HepG2 (cell line): ENCODE measurements around the gene KCNJ1. TPM values are rescaled to one million over a fixed set of nuclear protein-coding genes. Genes with fewer than 3 reads are reported as not detected.
A peak's percentile ranks its signal among the peaks of the same experiment; 100 is the strongest.

Experiments
- ATAC-seq: fragments of 200-7000 bp; cut with Tn5 transposase; 3 replicates; pipeline ENCODE4 v1.9.1; 2020; ENCODE audit warnings: mild to moderate bottlenecking, moderate library complexity
- BruUV-seq: library from RNA; stranded (reverse); fragments of 400-500 nt; replicated peaks from 2 replicates; lab custom pipeline; 2021; lab: Mats Ljungman, UMichigan
- CTCF ChIA-PET: fragments of 300-600 bp; formaldehyde crosslinking; extraction: SDS; loops from one replicate; lab custom pipeline; 2021; ENCODE audit warnings: low total read pairs, inconsistent platforms, low intra/inter-chr PET ratio; lab: Yijun Ruan, JAX
- POLR2A ChIA-PET: fragments of 350-600 bp; sonication (Branson Sonifier 250); formaldehyde crosslinking; loops from one replicate; lab custom pipeline; 2020; ENCODE audit warnings: antibody characterized with exemption, inconsistent platforms; lab: Yijun Ruan, JAX
- DNase-seq: peaks from one replicate; pipeline ENCODE4 v3.0.0-alpha.2; 2015; ENCODE audit warnings: low spot score
- FAIRE-seq: peaks from 3 replicates; lab custom pipeline; 2011; peaks lifted over from hg19 to GRCh38; lab: Jason Lieb, UNC
- H2AFZ ChIP-seq: one replicate; pipeline ENCODE4 v1.6.1; 2011; ENCODE audit warnings: low read length, inconsistent platforms
- H3K27ac ChIP-seq: fragments of 300-600 bp; 3 replicates; pipeline ENCODE4 v1.8.0; 2011; ENCODE audit warnings: mixed run types, mild to moderate bottlenecking, mixed read lengths, low read length, inconsistent platforms; ENCODE audit not compliant: insufficient read depth; ENCODE audit errors: extremely low read length
- H3K27me3 ChIP-seq, 2 experiments: fragments of 200-600 bp in 1 of 2; 2 replicates in 1 of 2; 3 replicates in 1 of 2; pipeline versions ENCODE4 v1.6.0 to v1.8.0; 2011; ENCODE audit warnings: low read length in 2 of 2, mild to moderate bottlenecking in 2 of 2, moderate library complexity in 2 of 2, inconsistent platforms in 1 of 2; ENCODE audit not compliant: insufficient read depth in 2 of 2, control insufficient read depth in 1 of 2
- H3K36me3 ChIP-seq, 2 experiments: fragments of 200-600 bp in 1 of 2; replicated peaks in 1 of 2; 2 replicates in 1 of 2; 3 replicates in 1 of 2; pipeline versions ENCODE4 v1.5.1 to v1.8.0; 2011; ENCODE audit warnings: low read length in 2 of 2, inconsistent platforms in 1 of 2; ENCODE audit not compliant: insufficient read depth in 2 of 2, control insufficient read depth in 1 of 2
- H3K4me1 ChIP-seq: 2 replicates; pipeline ENCODE4 v1.5.1; 2012; ENCODE audit warnings: low read length, inconsistent platforms; ENCODE audit not compliant: insufficient read depth
- H3K4me2 ChIP-seq: 2 replicates; pipeline ENCODE4 v1.6.0; 2011; ENCODE audit warnings: low read depth, low read length, inconsistent platforms
- H3K4me3 ChIP-seq, 3 experiments: fragments of 200-600 bp in 1 of 3; sonication (generic), shearing (Covaris generic) in 1 of 3; replicated peaks in 1 of 3; 2 replicates each; pipeline ENCODE4 v1.5.1; 2011 to 2016; ENCODE audit warnings: low read length in 3 of 3, inconsistent platforms in 2 of 3, low read depth in 2 of 3, mild to moderate bottlenecking in 2 of 3, control low read depth in 1 of 3, mixed read lengths in 1 of 3; ENCODE audit not compliant: insufficient read depth in 1 of 3
- H3K79me2 ChIP-seq: one replicate; pipeline ENCODE4 v1.6.1; 2011; ENCODE audit warnings: low read length, inconsistent platforms; ENCODE audit not compliant: insufficient read depth
- H3K9ac ChIP-seq: 2 replicates; pipeline ENCODE4 v1.6.0; 2011; ENCODE audit warnings: mild to moderate bottlenecking, low read depth, low read length, inconsistent platforms; ENCODE audit not compliant: insufficient read depth
- H3K9me3 ChIP-seq: 2 replicates; pipeline ENCODE4 v1.5.1; 2012; ENCODE audit warnings: mild to moderate bottlenecking, low read length
- H4K20me1 ChIP-seq: 2 replicates; pipeline ENCODE4 v1.6.0; 2011; ENCODE audit warnings: inconsistent platforms, mild to moderate bottlenecking, low read length, moderate library complexity; ENCODE audit not compliant: insufficient read depth
- AGO2 ChIP-seq: fragments of 200-400 bp; formaldehyde crosslinking; optimal IDR thresholded peaks from 2 replicates; pipeline ENCODE3; 2017; ENCODE audit warnings: mild to moderate bottlenecking, low read depth, low read length, moderate library complexity
- ARNT ChIP-seq: fragments of 450-650 bp; IDR thresholded peaks from 2 replicates; pipeline ENCODE4 v1.6.1; 2017
- HDAC1 ChIP-seq: sonication (generic); formaldehyde crosslinking; IDR thresholded peaks from 2 replicates; pipeline ENCODE4 v1.5.1; 2020; ENCODE audit warnings: mild to moderate bottlenecking, missing genetic modification reagents
- ISX ChIP-seq: sonication (generic); formaldehyde crosslinking; conservative IDR thresholded peaks from 2 replicates; pipeline ENCODE4 v1.5.0; 2020; ENCODE audit warnings: missing genetic modification reagents
- KLF13 ChIP-seq: sonication (generic); formaldehyde crosslinking; IDR thresholded peaks from 2 replicates; pipeline ENCODE4 v1.4.0; 2020; ENCODE audit warnings: mild to moderate bottlenecking, missing genetic modification reagents
- KLF9 ChIP-seq: IDR thresholded peaks from 2 replicates; pipeline ENCODE4 v1.6.1; 2016; ENCODE audit warnings: low read depth
- NRL ChIP-seq: sonication (generic); formaldehyde crosslinking; IDR thresholded peaks from 2 replicates; pipeline ENCODE4 v1.5.0; 2020; ENCODE audit warnings: missing genetic modification reagents, mild to moderate bottlenecking, moderate library complexity, borderline replicate concordance
- PAWR ChIP-seq: sonication (generic); formaldehyde crosslinking; IDR thresholded peaks from 2 replicates; pipeline ENCODE4 v1.4.0; 2020; ENCODE audit warnings: missing genetic modification reagents, mild to moderate bottlenecking, borderline replicate concordance
- RAD21 ChIP-seq: fragments of 450-650 bp; formaldehyde crosslinking; IDR thresholded peaks from 2 replicates; pipeline ENCODE4 v1.5.0; 2020; ENCODE audit warnings: mild to moderate bottlenecking
- SIN3A ChIP-seq: IDR thresholded peaks from 2 replicates; pipeline ENCODE4 v1.6.1; 2011; ENCODE audit warnings: low read depth, mild to moderate bottlenecking, control low read depth, low read length, borderline replicate concordance
- SMC3 ChIP-seq: IDR thresholded peaks from 2 replicates; pipeline ENCODE4 v1.6.1; 2011; ENCODE audit warnings: low read length, improper control_type of control experiment
- SOX6 ChIP-seq, 2 experiments: fragments of 450-650 bp in 1 of 2; sonication (generic) in 1 of 2; formaldehyde crosslinking in 1 of 2; IDR thresholded peaks; 2 replicates each; pipeline versions ENCODE4 v1.4.0 to v1.6.1; 2017 to 2020; ENCODE audit warnings: antibody characterized with exemption in 1 of 2, mild to moderate bottlenecking in 1 of 2, missing genetic modification reagents in 1 of 2
- STAG1 ChIP-seq: sonication (generic); formaldehyde crosslinking; IDR thresholded peaks from 2 replicates; pipeline ENCODE4 v1.4.0; 2020; ENCODE audit warnings: missing genetic modification reagents
- SUZ12 ChIP-seq: fragments of 150-350 bp; IDR thresholded peaks from 2 replicates; pipeline ENCODE4 v1.6.1; 2014; ENCODE audit warnings: low read depth, low read length
- TBX3 ChIP-seq: fragments of 450-650 bp; IDR thresholded peaks from 2 replicates; pipeline ENCODE4 v1.6.1; 2017; ENCODE audit warnings: antibody characterized with exemption, mild to moderate bottlenecking, inconsistent platforms, borderline replicate concordance
- ZNF296 ChIP-seq: sonication (generic); formaldehyde crosslinking; conservative IDR thresholded peaks from 2 replicates; pipeline ENCODE4 v1.5.0; 2020; ENCODE audit warnings: mild to moderate bottlenecking, missing genetic modification reagents
- ZNF3 ChIP-seq: IDR thresholded peaks from 2 replicates; pipeline ENCODE4 v1.7.0; 2017; ENCODE audit warnings: inconsistent platforms
- ZNF441 ChIP-seq: sonication (generic); formaldehyde crosslinking; IDR thresholded peaks from 2 replicates; pipeline ENCODE4 v1.7.0; 2021; ENCODE audit warnings: missing genetic modification reagents, borderline replicate concordance
- ZNF556 ChIP-seq: sonication (generic); formaldehyde crosslinking; IDR thresholded peaks from 2 replicates; pipeline ENCODE4 v1.4.0; 2020; ENCODE audit warnings: mild to moderate bottlenecking, missing genetic modification reagents, borderline replicate concordance
- ZNF672 ChIP-seq: sonication (generic); formaldehyde crosslinking; IDR thresholded peaks from 2 replicates; pipeline ENCODE4 v1.8.1; 2022; ENCODE audit warnings: missing genetic modification reagents
- ZNF816 ChIP-seq: sonication (generic); formaldehyde crosslinking; IDR thresholded peaks from 2 replicates; pipeline ENCODE4 v1.8.0; 2022; ENCODE audit warnings: missing genetic modification reagents, mild to moderate bottlenecking, borderline replicate concordance
- WGBS: methylation state at CpG from one replicate; pipeline ENCODE4 v1.1.6; 2017; ENCODE audit warnings: low lambda C conversion rate; 5-methylcytosine and 5-hydroxymethylcytosine counted together
- in situ Hi-C: cut with HindIII; loops from 2 replicates; pipeline ENCODE4 v1.10.0; 2017; ENCODE audit warnings: low pct_unique_long_range_greater_than_20kb; ENCODE audit not compliant: extremely low pct_ligation_motif_present
- intact Hi-C: fragments of 100-400 bp; cut with micrococcal nuclease; formaldehyde crosslinking; loops from one replicate; pipeline ENCODE4 v1.10.0; 2022; ENCODE audit not compliant: unreplicated experiment
- polyA plus RNA-seq, 8 experiments: library from polyadenylated mRNA; depleted of rRNA in 3 of 8; stranded (reverse) in 7 of 8; unstranded in 1 of 8; fragments of >200 nt; fragmentation: Illumina TruSeq in 4 of 8; extraction: Trizol in 4 of 8; gene quantifications; 2 replicates each; pipeline versions ENCODE4 v1.2.1 to v1.2.3, GENCODE V29; 2011 to 2016; ENCODE audit warnings: low read depth in 4 of 8, missing spikeins in 1 of 8, mixed read lengths in 1 of 8; ENCODE audit not compliant: insufficient read depth in 1 of 8
- total RNA-seq, 5 experiments: library from RNA; depleted of rRNA; stranded (reverse); fragments of >200 nt; fragmentation: Illumina TruSeq; extraction: Trizol; gene quantifications; 2 replicates each; pipeline ENCODE4 v1.2.3, GENCODE V29; 2016; ENCODE audit warnings: low read depth in 1 of 5
- TF ChIP-seq, protein P1 (sequence below): sonication (generic); formaldehyde crosslinking; IDR thresholded peaks from 2 replicates; pipeline ENCODE4 v1.4.0; 2020; ENCODE audit warnings: missing genetic modification reagents
- TF ChIP-seq, protein P2 (sequence below): sonication (generic); formaldehyde crosslinking; IDR thresholded peaks from 2 replicates; pipeline ENCODE4 v1.5.0; 2020; ENCODE audit warnings: mild to moderate bottlenecking, missing genetic modification reagents, moderate library complexity

KCNJ1 gene
- total and polyA plus RNA-seq, 2 of the 13 experiments (the other 11 are each of a cell fraction or from before 2014, with no cell fraction given) = not detected

- peak; percentile 54 for DNase-seq
Measured at GRCh38 chr11:128884703-128885338, 17.7 kb upstream of the KCNJ1 start.

More at GRCh38 chr11:128884703-128885338, 17.7 kb upstream of the KCNJ1 start:
- H3K4me3 ChIP-seq = no peak overlapping the region
- POLR2A ChIA-PET = no interaction called here
- in situ Hi-C loops (loop anchor here (5.0 to 25.0 kb wide), 3 partner anchors 72 to 802 kb away; no protein-coding TSS in a partner anchor), intact Hi-C loops (loop anchor here (1.0 to 2.0 kb wide), 3 partner anchors 64 to 232 kb away; no protein-coding TSS in a partner anchor)
- no peaks in the 10 kb centered on the region for H3K36me3 ChIP-seq
- peaks cover 3 to 49% of the 10 kb centered on the region in 2 experiments; a peak in 4 of 5 replicates for H3K27me3 ChIP-seq
- CTCF ChIA-PET = interaction anchor here (0.8 to 3.8 kb wide), 5 partner anchors 64 to 866 kb away, joined by 3 to 38 read pairs (median 4); no protein-coding TSS in a partner anchor
- BruUV-seq = no TSS peak
- TF ChIP-seq SIN3A = no peak
- no peak for TF ChIP-seq ZNF441 (CRISPR knock-in tag)
- TF ChIP-seq AGO2 = no peak
- no peak for TF ChIP-seq ARNT
- TF ChIP-seq ZNF3 (CRISPR knock-in tag) = no peak
- TF ChIP-seq ZNF556 = no peak
- TF ChIP-seq ZNF672 (CRISPR knock-in tag) = no peak
- TF ChIP-seq, protein P1, sequence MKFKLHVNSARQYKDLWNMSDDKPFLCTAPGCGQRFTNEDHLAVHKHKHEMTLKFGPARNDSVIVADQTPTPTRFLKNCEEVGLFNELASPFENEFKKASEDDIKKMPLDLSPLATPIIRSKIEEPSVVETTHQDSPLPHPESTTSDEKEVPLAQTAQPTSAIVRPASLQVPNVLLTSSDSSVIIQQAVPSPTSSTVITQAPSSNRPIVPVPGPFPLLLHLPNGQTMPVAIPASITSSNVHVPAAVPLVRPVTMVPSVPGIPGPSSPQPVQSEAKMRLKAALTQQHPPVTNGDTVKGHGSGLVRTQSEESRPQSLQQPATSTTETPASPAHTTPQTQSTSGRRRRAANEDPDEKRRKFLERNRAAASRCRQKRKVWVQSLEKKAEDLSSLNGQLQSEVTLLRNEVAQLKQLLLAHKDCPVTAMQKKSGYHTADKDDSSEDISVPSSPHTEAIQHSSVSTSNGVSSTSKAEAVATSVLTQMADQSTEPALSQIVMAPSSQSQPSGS = no peak
- TF ChIP-seq NRL (CRISPR knock-in tag) = no peak
- TF ChIP-seq ISX (CRISPR knock-in tag) = no peak
- TF ChIP-seq ZNF816 (CRISPR knock-in tag) = no peak
- peak; percentile 84 for TF ChIP-seq STAG1 (CRISPR knock-in tag)
- no peak for TF ChIP-seq KLF9
- TF ChIP-seq TBX3 = no peak
- no peak for TF ChIP-seq KLF13
- TF ChIP-seq, protein P2, sequence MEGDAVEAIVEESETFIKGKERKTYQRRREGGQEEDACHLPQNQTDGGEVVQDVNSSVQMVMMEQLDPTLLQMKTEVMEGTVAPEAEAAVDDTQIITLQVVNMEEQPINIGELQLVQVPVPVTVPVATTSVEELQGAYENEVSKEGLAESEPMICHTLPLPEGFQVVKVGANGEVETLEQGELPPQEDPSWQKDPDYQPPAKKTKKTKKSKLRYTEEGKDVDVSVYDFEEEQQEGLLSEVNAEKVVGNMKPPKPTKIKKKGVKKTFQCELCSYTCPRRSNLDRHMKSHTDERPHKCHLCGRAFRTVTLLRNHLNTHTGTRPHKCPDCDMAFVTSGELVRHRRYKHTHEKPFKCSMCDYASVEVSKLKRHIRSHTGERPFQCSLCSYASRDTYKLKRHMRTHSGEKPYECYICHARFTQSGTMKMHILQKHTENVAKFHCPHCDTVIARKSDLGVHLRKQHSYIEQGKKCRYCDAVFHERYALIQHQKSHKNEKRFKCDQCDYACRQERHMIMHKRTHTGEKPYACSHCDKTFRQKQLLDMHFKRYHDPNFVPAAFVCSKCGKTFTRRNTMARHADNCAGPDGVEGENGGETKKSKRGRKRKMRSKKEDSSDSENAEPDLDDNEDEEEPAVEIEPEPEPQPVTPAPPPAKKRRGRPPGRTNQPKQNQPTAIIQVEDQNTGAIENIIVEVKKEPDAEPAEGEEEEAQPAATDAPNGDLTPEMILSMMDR (CRISPR knock-in tag) = peak; percentile 86
- TF ChIP-seq HDAC1 (CRISPR knock-in tag) = no peak
- TF ChIP-seq SOX6 (IDR thresholded peaks at IDR 0.05) = no peak
- TF ChIP-seq SOX6 (CRISPR knock-in tag; IDR thresholded peaks at IDR 0.05) = 0 out of 2 replicates have a peak, but pooled peaks have one; percentile 15
- TF ChIP-seq PAWR (CRISPR knock-in tag) = no peak
- TF ChIP-seq SMC3 = peak; percentile 77
- TF ChIP-seq RAD21 (CRISPR knock-in tag) = peak; percentile 77
- no peak for TF ChIP-seq ZNF296 (CRISPR knock-in tag)
- TF ChIP-seq SUZ12 = no peak
- no peaks in the 10 kb centered on the region for H3K9me3 ChIP-seq
- 17% methylated on average over 12 of the region's 12 CpGs for WGBS
- FAIRE-seq (peak; percentile 37), ATAC-seq (peak; percentile 90)
- no peak overlapping the region for H3K4me2 ChIP-seq
- no peaks in the 10 kb centered on the region for H3K79me2 ChIP-seq
- H2AFZ ChIP-seq = no peak overlapping the region
- no peaks in the 10 kb centered on the region for H4K20me1 ChIP-seq
- no peak overlapping the region for H3K9ac ChIP-seq
- H3K27ac ChIP-seq = no peak overlapping the region
- no peaks in the 10 kb centered on the region for H3K4me1 ChIP-seq
